ENCODE data around the gene MED25.

MED25 gene

DNA sequence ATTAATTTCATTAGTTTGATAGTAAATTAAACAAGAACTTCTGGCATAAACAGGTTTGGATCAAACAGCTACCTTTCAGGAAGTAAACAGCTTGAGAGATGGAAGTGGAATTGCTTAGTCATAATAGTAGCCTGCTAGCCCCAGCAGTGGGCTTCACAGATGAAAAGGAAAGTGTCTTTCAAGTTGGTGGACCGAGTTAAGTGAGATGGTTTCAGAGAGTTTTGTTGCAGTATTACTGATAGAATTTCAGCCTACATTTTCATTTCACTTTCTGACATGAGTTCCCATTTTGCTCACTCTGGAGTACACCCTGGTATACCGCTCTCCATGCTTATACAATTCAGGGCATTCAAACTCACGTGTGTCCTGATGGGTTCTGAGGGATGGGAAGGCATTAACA lies 30.8 kb downstream of the MED25 start:
- no peak overlapping the region for H3K4me3 ChIP-seq (ENCODE audit: low read depth, low read length)
- peak; percentile 50 for DNase-seq (ENCODE audit: low read depth)
- TF ChIP-seq, protein P1, sequence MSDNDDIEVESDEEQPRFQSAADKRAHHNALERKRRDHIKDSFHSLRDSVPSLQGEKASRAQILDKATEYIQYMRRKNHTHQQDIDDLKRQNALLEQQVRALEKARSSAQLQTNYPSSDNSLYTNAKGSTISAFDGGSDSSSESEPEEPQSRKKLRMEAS (IDR thresholded peaks at IDR 0.05; ENCODE audit: low read depth, low read length): no peak
- TF ChIP-seq MYC (IDR thresholded peaks at IDR 0.05; ENCODE audit: low read depth, low read length) (no peak), POLR2A (IDR thresholded peaks at IDR 0.05; ENCODE audit: extremely low read depth, insufficient read length) (no peak)
- TF ChIP-seq, protein P2, sequence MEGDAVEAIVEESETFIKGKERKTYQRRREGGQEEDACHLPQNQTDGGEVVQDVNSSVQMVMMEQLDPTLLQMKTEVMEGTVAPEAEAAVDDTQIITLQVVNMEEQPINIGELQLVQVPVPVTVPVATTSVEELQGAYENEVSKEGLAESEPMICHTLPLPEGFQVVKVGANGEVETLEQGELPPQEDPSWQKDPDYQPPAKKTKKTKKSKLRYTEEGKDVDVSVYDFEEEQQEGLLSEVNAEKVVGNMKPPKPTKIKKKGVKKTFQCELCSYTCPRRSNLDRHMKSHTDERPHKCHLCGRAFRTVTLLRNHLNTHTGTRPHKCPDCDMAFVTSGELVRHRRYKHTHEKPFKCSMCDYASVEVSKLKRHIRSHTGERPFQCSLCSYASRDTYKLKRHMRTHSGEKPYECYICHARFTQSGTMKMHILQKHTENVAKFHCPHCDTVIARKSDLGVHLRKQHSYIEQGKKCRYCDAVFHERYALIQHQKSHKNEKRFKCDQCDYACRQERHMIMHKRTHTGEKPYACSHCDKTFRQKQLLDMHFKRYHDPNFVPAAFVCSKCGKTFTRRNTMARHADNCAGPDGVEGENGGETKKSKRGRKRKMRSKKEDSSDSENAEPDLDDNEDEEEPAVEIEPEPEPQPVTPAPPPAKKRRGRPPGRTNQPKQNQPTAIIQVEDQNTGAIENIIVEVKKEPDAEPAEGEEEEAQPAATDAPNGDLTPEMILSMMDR (IDR thresholded peaks at IDR 0.05; ENCODE audit: low read depth, low read length): no peak

DNA sequence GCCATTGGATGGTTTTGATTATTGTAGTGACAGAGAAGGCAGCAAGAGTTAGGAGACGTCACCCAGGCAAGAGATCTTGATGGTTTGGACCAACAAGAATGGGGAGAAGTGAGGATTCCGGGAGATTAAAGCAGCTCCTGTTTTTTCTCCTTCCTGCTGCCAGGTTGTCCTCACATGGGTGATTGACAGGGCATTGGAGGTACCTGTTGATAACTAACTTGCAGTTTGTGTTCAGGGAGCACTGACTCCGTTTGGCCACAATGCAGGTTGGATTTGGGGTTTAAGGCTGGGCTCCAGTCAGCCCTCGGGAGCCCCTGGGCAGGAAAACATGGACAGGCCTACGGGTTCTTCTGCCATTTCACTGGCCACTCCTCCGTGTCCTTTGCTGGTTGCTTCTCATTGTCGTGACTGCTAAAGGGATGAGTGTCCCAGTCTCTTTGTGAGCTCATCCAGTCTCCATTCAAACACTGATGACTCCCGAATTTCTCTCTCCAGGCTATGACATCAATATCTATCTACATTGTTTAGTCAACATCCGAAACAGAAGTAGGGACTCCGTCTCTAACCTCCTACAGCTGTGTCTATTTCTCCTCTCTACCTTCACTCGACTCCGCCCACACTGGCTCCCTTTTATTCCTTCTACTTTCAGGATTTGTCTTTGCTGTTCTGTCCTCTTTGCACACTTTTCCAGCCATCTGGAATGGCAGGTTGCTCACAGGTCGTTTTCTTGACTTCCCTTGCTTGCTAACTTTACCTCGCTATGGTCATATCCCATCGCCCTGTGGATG lies 31.5 kb downstream of the MED25 start:
- no peak overlapping the region for H3K4me3 ChIP-seq (ENCODE audit: low read depth, low read length)
- TF ChIP-seq, protein P2 (IDR thresholded peaks at IDR 0.05; ENCODE audit: low read depth, low read length): no peak
- TF ChIP-seq POLR2A (IDR thresholded peaks at IDR 0.05; ENCODE audit: extremely low read depth, insufficient read length): no peak
- TF ChIP-seq, protein P1 (IDR thresholded peaks at IDR 0.05; ENCODE audit: low read depth, low read length): no peak
- no peak for TF ChIP-seq MYC (IDR thresholded peaks at IDR 0.05; ENCODE audit: low read depth, low read length)
- DNase-seq (ENCODE audit: low read depth): no peak

DNA sequence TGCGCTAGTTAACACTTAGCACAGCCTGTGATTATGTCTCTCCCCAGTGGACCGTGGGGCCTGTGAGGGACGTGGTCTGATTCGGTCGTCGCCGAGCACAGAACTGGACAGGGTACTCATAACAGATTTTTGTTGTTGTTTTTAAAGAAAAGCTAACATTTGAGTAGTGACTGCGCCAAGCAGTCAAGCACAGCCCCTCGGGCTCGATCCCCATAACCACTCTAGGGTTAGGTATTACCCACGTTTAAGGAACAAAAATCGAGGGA lies 32.1 kb downstream of the MED25 start:
- TF ChIP-seq MYC (IDR thresholded peaks at IDR 0.05; ENCODE audit: low read depth, low read length): no peak
- TF ChIP-seq, protein P2 (IDR thresholded peaks at IDR 0.05; ENCODE audit: low read depth, low read length): no peak
- H3K4me3 ChIP-seq (ENCODE audit: low read depth, low read length): peak overlapping the region; percentile 69
- DNase-seq (ENCODE audit: low read depth): no peak

DNA sequence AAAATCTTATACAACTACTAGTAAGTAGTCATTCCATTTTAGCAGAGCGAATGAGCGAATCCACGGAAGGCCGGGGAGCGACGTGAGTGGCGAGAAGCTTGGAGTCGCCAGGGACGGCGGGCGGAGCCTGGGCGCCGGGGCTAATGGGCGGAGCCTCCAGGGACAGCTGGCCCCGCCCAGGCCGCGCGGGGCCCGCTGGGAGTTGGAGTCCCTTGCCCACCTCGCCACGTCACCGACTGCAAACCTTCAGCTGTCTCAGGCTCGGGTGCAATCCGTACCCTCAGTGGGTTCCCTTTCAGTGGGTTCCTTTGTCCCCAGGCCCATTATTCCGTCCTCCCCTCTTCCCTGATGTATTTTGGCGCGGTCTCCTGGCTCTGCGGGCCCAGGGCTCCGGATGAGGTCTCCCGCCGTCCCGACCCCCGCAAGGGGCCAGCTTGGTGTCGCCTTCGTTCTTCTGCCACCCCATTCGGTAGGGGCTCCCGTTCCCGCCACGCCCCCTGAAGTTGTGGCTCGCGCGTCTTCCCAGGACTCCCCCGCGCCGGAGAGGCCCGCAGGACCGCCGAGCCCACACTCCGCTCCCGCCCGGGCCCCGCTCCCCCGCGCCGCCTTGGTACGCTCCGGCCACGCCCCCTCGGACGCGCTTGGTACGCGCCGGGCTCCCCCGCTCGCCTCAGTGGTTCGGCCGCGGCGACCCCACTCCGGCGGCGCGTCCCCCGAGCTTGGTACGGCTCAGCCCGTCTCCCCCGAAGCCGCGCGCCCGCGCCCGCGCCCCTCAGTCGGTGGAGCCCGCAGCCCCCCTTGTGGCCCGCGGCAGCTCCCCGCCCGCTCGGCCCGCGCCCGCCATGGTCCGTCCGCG lies 32.6 kb downstream of the MED25 start, which contains the start of gene PTOV1:
Gene PTOV1, plus strand, starts transcription at position 673 of the 856 bp plus-strand sequence.
- TF ChIP-seq, protein P2 (IDR thresholded peaks at IDR 0.05; ENCODE audit: low read depth, low read length): no peak
- TF ChIP-seq, protein P1 (IDR thresholded peaks at IDR 0.05; ENCODE audit: low read depth, low read length): peak; percentile 34; the same call in 1 of the 2 replicates
- TF ChIP-seq POLR2A (IDR thresholded peaks at IDR 0.05; ENCODE audit: extremely low read depth, insufficient read length): peak; percentile 47
- TF ChIP-seq MYC (IDR thresholded peaks at IDR 0.05; ENCODE audit: low read depth, low read length): peak; percentile 14; the same call in 1 of the 2 replicates
- H3K4me3 ChIP-seq (ENCODE audit: low read depth, low read length): peak within 1 kb of the TSS; percentile 69
- DNase-seq (ENCODE audit: low read depth): peak; percentile 92

DNA sequence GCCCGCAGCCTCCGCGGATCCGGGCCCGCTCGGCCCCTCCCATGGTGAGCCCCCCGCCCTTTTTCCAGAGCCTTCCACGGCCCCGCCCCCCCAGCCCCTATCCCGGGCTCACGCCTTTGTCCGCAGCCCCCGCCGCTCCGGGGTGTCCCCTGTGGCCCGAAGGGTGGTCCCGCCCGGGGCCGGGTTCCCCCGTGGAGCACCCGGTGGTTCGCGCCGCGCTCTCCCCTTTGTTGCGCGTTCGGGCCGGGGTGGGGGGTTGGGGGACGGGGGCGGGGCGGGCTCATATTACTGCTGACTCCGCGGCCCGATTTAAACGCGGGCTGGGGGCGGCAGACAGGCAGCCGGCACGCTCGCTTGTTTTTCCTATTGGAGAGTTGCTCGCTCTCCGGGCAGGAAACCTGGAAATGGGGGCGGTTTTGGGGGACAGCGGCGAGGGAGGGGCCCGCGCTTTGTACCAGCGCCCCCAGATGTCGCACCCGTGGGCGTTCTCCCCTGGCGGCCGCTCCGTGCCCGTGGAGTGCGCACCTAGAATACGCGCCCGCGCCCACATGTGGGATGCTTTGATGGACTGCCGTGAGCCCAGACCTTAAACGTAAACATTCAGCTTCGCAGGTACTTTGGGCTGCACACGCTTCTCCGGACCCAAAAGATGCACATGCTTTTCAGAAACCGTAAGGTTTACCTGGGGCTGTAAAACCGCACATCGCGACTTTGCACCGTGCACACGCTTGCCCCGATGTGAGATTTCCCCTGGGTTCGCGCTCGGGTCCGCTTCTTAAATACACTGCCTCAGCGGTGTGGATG lies 33.6 kb downstream of the MED25 start:
- DNase-seq (ENCODE audit: low read depth): no peak
- peak overlapping the region; percentile 67 for H3K4me3 ChIP-seq (ENCODE audit: low read depth, low read length)
- no peak for TF ChIP-seq MYC (IDR thresholded peaks at IDR 0.05; ENCODE audit: low read depth, low read length)
- TF ChIP-seq, protein P2 (IDR thresholded peaks at IDR 0.05; ENCODE audit: low read depth, low read length): no peak
- no peak for TF ChIP-seq POLR2A (IDR thresholded peaks at IDR 0.05; ENCODE audit: extremely low read depth, insufficient read length)
- TF ChIP-seq, protein P1 (IDR thresholded peaks at IDR 0.05; ENCODE audit: low read depth, low read length): no peak
